ENCODE data around the gene FMNL1.
"Not testable (repeated sequence)": the region's sequence is repeated elsewhere in the genome, so short reads cannot be mapped to it uniquely, and the experiment has no call there.

FMNL1 gene

GRCh38 chr17:45197555-45198334 is 23.9 kb upstream of the FMNL1 start:
- in situ Hi-C loops (cut with HindIII; ENCODE audit: low sequenced_read_pairs), result no loop called here
- TF ChIP-seq CTCF (IDR thresholded peaks at IDR 0.05; ENCODE audit: low read depth, low read length), result peak; percentile 99
- peak; percentile 82 for DNase-seq (ENCODE audit: low read depth, low spot score)
- no peak overlapping the region for H3K4me3 ChIP-seq (ENCODE audit: low read depth, low read length)

- in situ Hi-C loops (cut with HindIII; ENCODE audit: low sequenced_read_pairs), result no loop called here
- no peak for DNase-seq (ENCODE audit: low read depth, low spot score)
- TF ChIP-seq CTCF (IDR thresholded peaks at IDR 0.05; ENCODE audit: low read depth, low read length), result no peak
- H3K4me3 ChIP-seq (ENCODE audit: low read depth, low read length), result no peak overlapping the region
Measured at GRCh38 chr17:45200701-45201100, 21.0 kb upstream of the FMNL1 start.

GRCh38 chr17:45201457-45201856 is 20.2 kb upstream of the FMNL1 start:
- no peak overlapping the region for H3K4me3 ChIP-seq (ENCODE audit: low read depth, low read length)
- DNase-seq (ENCODE audit: low read depth, low spot score), result no peak
- TF ChIP-seq CTCF (IDR thresholded peaks at IDR 0.05; ENCODE audit: low read depth, low read length), result no peak
- in situ Hi-C loops (cut with HindIII; ENCODE audit: low sequenced_read_pairs), result no loop called here

- H3K4me3 ChIP-seq (ENCODE audit: low read depth, low read length); in situ Hi-C loops (cut with HindIII; ENCODE audit: low sequenced_read_pairs); DNase-seq (ENCODE audit: low read depth, low spot score): not testable (repeated sequence)
Measured at GRCh38 chr17:45201880-45202279, 19.8 kb upstream of the FMNL1 start.

GRCh38 chr17:45218895-45219661 is 2.6 kb upstream of the FMNL1 start:
- no peak overlapping the region for H3K4me3 ChIP-seq (ENCODE audit: low read depth, low read length)
- in situ Hi-C loops (cut with HindIII; ENCODE audit: low sequenced_read_pairs), result no loop called here
- peak; percentile 92 for TF ChIP-seq CTCF (IDR thresholded peaks at IDR 0.05; ENCODE audit: low read depth, low read length)
- peak; percentile 71 for DNase-seq (ENCODE audit: low read depth, low spot score)

GRCh38 chr17:45220079-45220478 is 1.6 kb upstream of the FMNL1 start:
- no peak overlapping the region for H3K4me3 ChIP-seq (ENCODE audit: low read depth, low read length)

More at GRCh38 chr17:45220079-45220478, 1.6 kb upstream of the FMNL1 start:
- no peak for TF ChIP-seq CTCF (IDR thresholded peaks at IDR 0.05; ENCODE audit: low read depth, low read length)
- no peak for DNase-seq (ENCODE audit: low read depth, low spot score)
- in situ Hi-C loops (cut with HindIII; ENCODE audit: low sequenced_read_pairs), result no loop called here

Measured in astrocyte of the spinal cord (primary cell).